HepG2 (cell line): ENCODE data around the gene ABCC12. TPM values are rescaled to one million over a fixed set of nuclear protein-coding genes. Genes with fewer than 3 reads are reported as not detected.

Source experiments
- ATF4 ChIP-seq, 2 experiments: fragments of 450-650 bp in 1 of 2; sonication (generic) in 1 of 2; formaldehyde crosslinking; IDR thresholded peaks; 2 replicates each; pipeline versions ENCODE4 v1.5.0 to v1.8.0; 2020 to 2022; ENCODE audit warnings: mild to moderate bottlenecking in 1 of 2, missing genetic modification reagents in 1 of 2
- DMAP1 ChIP-seq: IDR thresholded peaks from 2 replicates; pipeline ENCODE4 v1.6.1; 2016
- ELF4 ChIP-seq: sonication (generic); formaldehyde crosslinking; IDR thresholded peaks from 2 replicates; pipeline ENCODE4 v1.5.0; 2020; ENCODE audit warnings: missing genetic modification reagents, mild to moderate bottlenecking, moderate library complexity, borderline replicate concordance
- MTA1 ChIP-seq: sonication (generic); formaldehyde crosslinking; IDR thresholded peaks from 2 replicates; pipeline ENCODE4 v1.4.0; 2020; ENCODE audit warnings: missing genetic modification reagents, mild to moderate bottlenecking, borderline replicate concordance
- NAIF1 ChIP-seq: sonication (generic); formaldehyde crosslinking; IDR thresholded peaks from 2 replicates; pipeline ENCODE4 v1.5.0; 2020; ENCODE audit warnings: mild to moderate bottlenecking, missing genetic modification reagents, borderline replicate concordance
- NFYB ChIP-seq: sonication (generic); formaldehyde crosslinking; IDR thresholded peaks from 2 replicates; pipeline ENCODE4 v1.4.0; 2020; ENCODE audit warnings: missing genetic modification reagents
- TCF7L2 ChIP-seq: IDR thresholded peaks from 2 replicates; pipeline ENCODE4 v1.6.1; 2011; ENCODE audit warnings: mild to moderate bottlenecking, low read depth, low read length, moderate library complexity
- ZNF414 ChIP-seq: sonication (generic); formaldehyde crosslinking; IDR thresholded peaks from 2 replicates; pipeline ENCODE4 v1.5.0; 2020; ENCODE audit warnings: missing genetic modification reagents
- ZNF761 ChIP-seq: sonication (generic); formaldehyde crosslinking; conservative IDR thresholded peaks from 2 replicates; pipeline ENCODE4 v1.4.0; 2020; ENCODE audit warnings: mild to moderate bottlenecking, missing genetic modification reagents
- ZUFSP ChIP-seq: sonication (generic); formaldehyde crosslinking; IDR thresholded peaks from 2 replicates; pipeline ENCODE4 v1.9.0; 2021; ENCODE audit warnings: missing genetic modification reagents, mild to moderate bottlenecking, borderline replicate concordance
- polyA plus RNA-seq, 8 experiments: library from polyadenylated mRNA; depleted of rRNA in 3 of 8; stranded (reverse) in 7 of 8; unstranded in 1 of 8; fragments of >200 nt; fragmentation: Illumina TruSeq in 4 of 8; extraction: Trizol in 4 of 8; gene quantifications; 2 replicates each; pipeline versions ENCODE4 v1.2.1 to v1.2.3, GENCODE V29; 2011 to 2016; ENCODE audit warnings: low read depth in 4 of 8, missing spikeins in 1 of 8, mixed read lengths in 1 of 8; ENCODE audit not compliant: insufficient read depth in 1 of 8
- total RNA-seq, 5 experiments: library from RNA; depleted of rRNA; stranded (reverse); fragments of >200 nt; fragmentation: Illumina TruSeq; extraction: Trizol; gene quantifications; 2 replicates each; pipeline ENCODE4 v1.2.3, GENCODE V29; 2016; ENCODE audit warnings: low read depth in 1 of 5
- TF ChIP-seq, protein P1 (sequence below): sonication (generic); formaldehyde crosslinking; IDR thresholded peaks from 2 replicates; pipeline ENCODE4 v1.8.0; 2022; ENCODE audit warnings: mild to moderate bottlenecking, missing genetic modification reagents
- TF ChIP-seq, protein P2 (sequence below): sonication (generic); formaldehyde crosslinking; IDR thresholded peaks from 2 replicates; pipeline ENCODE4 v1.8.1; 2023; ENCODE audit warnings: mild to moderate bottlenecking, missing genetic modification reagents
- TF ChIP-seq, protein P3 (sequence below): sonication (generic); formaldehyde crosslinking; IDR thresholded peaks from 2 replicates; pipeline ENCODE4 v1.4.0; 2020; ENCODE audit warnings: low read depth, missing genetic modification reagents
- TF ChIP-seq, protein P4 (sequence below): sonication (generic); formaldehyde crosslinking; IDR thresholded peaks from 2 replicates; pipeline ENCODE4 v1.9.0; 2022; ENCODE audit warnings: low read depth, missing genetic modification reagents

Gene ABCC12
- total and polyA plus RNA-seq, 2 of the 13 experiments (the other 11 are each of a cell fraction or from before 2014, with no cell fraction given): not detected

- TF ChIP-seq TCF7L2 (no peak), ELF4 (CRISPR knock-in tag) (no peak), ZNF414 (peak; percentile 70; the same call in 1 of the 2 replicates), DMAP1 (CRISPR knock-in tag) (peak; percentile 75; the same call in 1 of the 2 replicates), ATF4 (CRISPR knock-in tag; IDR thresholded peaks at IDR 0.05) (peak; percentile 92 to 99), NFYB (CRISPR knock-in tag) (no peak), MTA1 (CRISPR knock-in tag) (peak; percentile 61; the same call in 1 of the 2 replicates), NAIF1 (CRISPR knock-in tag) (0 out of 2 replicates have a peak, but pooled peaks have one; percentile 64), ZNF761 (CRISPR knock-in tag) (peak; percentile 76; the same call in 1 of the 2 replicates), ZUFSP (no peak)
- TF ChIP-seq, protein P1, sequence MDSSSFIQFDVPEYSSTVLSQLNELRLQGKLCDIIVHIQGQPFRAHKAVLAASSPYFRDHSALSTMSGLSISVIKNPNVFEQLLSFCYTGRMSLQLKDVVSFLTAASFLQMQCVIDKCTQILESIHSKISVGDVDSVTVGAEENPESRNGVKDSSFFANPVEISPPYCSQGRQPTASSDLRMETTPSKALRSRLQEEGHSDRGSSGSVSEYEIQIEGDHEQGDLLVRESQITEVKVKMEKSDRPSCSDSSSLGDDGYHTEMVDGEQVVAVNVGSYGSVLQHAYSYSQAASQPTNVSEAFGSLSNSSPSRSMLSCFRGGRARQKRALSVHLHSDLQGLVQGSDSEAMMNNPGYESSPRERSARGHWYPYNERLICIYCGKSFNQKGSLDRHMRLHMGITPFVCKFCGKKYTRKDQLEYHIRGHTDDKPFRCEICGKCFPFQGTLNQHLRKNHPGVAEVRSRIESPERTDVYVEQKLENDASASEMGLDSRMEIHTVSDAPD (CRISPR knock-in tag): peak; percentile 31; the same call in 1 of the 2 replicates
- TF ChIP-seq, protein P2, sequence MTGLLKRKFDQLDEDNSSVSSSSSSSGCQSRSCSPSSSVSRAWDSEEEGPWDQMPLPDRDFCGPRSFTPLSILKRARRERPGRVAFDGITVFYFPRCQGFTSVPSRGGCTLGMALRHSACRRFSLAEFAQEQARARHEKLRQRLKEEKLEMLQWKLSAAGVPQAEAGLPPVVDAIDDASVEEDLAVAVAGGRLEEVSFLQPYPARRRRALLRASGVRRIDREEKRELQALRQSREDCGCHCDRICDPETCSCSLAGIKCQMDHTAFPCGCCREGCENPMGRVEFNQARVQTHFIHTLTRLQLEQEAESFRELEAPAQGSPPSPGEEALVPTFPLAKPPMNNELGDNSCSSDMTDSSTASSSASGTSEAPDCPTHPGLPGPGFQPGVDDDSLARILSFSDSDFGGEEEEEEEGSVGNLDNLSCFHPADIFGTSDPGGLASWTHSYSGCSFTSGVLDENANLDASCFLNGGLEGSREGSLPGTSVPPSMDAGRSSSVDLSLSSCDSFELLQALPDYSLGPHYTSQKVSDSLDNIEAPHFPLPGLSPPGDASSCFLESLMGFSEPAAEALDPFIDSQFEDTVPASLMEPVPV (CRISPR knock-in tag): peak; percentile 40; the same call in 1 of the 2 replicates
- TF ChIP-seq, protein P3, sequence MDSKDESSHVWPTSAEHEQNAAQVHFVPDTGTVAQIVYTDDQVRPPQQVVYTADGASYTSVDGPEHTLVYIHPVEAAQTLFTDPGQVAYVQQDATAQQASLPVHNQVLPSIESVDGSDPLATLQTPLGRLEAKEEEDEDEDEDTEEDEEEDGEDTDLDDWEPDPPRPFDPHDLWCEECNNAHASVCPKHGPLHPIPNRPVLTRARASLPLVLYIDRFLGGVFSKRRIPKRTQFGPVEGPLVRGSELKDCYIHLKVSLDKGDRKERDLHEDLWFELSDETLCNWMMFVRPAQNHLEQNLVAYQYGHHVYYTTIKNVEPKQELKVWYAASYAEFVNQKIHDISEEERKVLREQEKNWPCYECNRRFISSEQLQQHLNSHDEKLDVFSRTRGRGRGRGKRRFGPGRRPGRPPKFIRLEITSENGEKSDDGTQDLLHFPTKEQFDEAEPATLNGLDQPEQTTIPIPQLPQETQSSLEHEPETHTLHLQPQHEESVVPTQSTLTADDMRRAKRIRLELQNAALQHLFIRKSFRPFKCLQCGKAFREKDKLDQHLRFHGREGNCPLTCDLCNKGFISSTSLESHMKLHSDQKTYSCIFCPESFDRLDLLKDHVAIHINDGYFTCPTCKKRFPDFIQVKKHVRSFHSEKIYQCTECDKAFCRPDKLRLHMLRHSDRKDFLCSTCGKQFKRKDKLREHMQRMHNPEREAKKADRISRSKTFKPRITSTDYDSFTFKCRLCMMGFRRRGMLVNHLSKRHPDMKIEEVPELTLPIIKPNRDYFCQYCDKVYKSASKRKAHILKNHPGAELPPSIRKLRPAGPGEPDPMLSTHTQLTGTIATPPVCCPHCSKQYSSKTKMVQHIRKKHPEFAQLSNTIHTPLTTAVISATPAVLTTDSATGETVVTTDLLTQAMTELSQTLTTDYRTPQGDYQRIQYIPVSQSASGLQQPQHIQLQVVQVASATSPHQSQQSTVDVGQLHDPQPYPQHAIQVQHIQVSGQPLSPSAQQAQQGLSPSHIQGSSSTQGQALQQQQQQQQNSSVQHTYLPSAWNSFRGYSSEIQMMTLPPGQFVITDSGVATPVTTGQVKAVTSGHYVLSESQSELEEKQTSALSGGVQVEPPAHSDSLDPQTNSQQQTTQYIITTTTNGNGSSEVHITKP (CRISPR knock-in tag): peak; percentile 68
- TF ChIP-seq, protein P4, sequence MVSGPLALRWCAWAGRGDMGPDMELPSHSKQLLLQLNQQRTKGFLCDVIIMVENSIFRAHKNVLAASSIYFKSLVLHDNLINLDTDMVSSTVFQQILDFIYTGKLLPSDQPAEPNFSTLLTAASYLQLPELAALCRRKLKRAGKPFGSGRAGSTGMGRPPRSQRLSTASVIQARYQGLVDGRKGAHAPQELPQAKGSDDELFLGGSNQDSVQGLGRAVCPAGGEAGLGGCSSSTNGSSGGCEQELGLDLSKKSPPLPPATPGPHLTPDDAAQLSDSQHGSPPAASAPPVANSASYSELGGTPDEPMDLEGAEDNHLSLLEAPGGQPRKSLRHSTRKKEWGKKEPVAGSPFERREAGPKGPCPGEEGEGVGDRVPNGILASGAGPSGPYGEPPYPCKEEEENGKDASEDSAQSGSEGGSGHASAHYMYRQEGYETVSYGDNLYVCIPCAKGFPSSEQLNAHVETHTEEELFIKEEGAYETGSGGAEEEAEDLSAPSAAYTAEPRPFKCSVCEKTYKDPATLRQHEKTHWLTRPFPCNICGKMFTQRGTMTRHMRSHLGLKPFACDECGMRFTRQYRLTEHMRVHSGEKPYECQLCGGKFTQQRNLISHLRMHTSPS (CRISPR knock-in tag): peak; percentile 56; the same call in 1 of the 2 replicates
These were observed 9.3 kb upstream of the ABCC12 start (continued) for GRCh38 chr16:48164907-48165715.
